ENCODE data around the gene CSNK1E. TPM values are rescaled to one million over a fixed set of nuclear protein-coding genes. Genes with fewer than 3 reads are reported as not detected.
A peak's percentile ranks its signal among the peaks of the same experiment; 100 is the strongest.

CSNK1E gene
- total RNA-seq, 1 donor from 2014 or later, result 29.4 TPM

DNA sequence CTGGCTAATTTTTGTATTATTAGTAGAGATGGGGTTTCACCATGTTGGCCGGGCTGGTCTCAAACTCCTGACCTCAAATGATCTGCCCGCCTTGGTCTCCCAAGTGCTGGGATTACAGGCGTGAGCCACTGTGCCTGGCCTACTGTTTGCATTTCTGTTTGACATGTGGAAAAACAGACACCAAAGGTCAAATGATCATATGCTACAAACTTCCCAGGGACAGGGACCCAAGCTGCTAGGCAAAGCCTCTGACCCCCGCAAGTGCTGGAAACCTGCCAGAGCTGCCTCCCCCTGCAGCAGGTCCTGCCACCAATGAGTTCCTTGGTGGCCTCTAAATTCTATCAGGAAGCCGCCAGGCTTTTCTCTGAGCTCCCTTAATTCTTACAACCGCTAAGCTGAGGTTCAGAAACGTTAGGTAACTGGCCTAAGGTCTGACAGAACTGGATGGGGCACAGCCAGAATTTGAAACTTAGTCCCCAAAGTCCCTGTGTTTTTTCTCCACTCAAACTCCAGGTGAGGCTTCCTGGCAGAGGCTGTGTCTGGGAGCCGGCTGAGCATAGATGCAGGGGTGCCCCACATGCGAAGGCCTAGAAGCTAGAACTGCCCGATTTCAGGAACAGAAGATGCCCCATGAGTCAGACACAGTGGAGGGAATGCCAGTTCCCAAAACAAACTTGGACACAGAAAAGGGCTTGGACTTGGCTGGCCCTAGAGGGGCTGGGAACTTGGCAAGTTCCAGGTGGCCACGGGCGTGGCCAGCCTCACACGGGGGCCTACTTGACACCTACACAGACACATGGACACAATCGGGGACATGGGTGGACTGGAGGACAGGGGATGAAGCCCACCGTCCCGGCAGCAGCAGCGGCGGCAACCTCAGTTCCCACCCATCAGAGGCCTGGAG lies 7.4 kb downstream of the CSNK1E start:
- peak; percentile 82 for ATAC-seq
- peak; percentile 72 for DNase-seq (ENCODE audit: low spot score)

- no peak for DNase-seq (ENCODE audit: low spot score)
- ATAC-seq, result peak; percentile 13
These were observed 8.3 kb downstream of the CSNK1E start for GRCh38 chr22:38308791-38309498.

GRCh38 chr22:38305471-38306448 lies 11.5 kb downstream of the CSNK1E start:
- DNase-seq (ENCODE audit: low spot score), result no peak
- no peak for ATAC-seq

DNA sequence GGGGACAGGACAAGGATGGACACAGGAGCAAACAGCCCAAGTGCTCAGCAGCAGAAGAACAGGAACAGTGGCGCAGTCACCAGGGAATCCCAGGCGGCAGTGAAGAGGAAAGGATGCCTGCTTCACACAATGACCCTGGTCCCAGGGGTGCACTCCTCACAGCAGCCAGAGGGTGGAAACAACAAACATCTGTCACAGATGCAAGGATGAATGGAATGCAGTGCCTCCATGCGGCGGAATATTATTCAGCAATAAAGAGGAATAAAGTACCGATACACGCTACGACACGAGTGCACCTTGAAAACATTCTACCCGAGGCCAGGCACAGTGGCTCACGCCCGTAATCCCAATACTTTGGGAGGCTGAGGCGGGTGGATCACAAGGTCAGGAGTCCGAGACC lies 12.7 kb downstream of the CSNK1E start:
- ATAC-seq (no peak), DNase-seq (ENCODE audit: low spot score) (no peak)

GRCh38 chr22:38303974-38304373 lies 13.3 kb downstream of the CSNK1E start:
- DNase-seq (ENCODE audit: low spot score), result no peak
- ATAC-seq, result no peak

DNA sequence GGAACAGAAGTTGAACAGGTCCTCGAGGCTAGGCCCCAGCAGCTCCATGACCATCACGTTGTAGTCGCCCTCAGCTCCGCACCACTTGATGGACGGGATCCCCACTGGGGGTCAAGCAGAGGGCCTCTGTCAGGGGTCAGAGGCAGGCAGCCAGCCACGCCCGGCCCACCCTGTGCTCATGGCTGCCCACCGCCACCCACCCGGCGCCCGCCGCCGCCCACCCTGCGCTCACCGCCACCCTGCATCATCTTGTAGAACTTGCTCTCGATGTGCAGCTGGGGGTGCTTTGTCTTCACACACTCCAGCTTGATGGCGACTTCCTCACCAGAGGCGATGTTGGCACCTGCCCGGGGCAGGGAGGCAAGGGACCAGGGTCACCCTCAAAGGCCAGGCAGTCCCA lies 14.3 kb downstream of the CSNK1E start:
- no peak for DNase-seq (ENCODE audit: low spot score)
- ATAC-seq, result no peak

- ATAC-seq (no peak), DNase-seq (ENCODE audit: low spot score) (no peak)
These were observed 16.3 kb downstream of the CSNK1E start for GRCh38 chr22:38300946-38301345.

GRCh38 chr22:38300197-38300945 lies 16.9 kb downstream of the CSNK1E start:
- no peak for DNase-seq (ENCODE audit: low spot score)
- ATAC-seq, result peak; percentile 59

- ATAC-seq, result peak; percentile 84
- DNase-seq (ENCODE audit: low spot score), result peak; percentile 70
These were observed 17.5 kb downstream of the CSNK1E start for GRCh38 chr22:38299770-38300102.

- no peak for ATAC-seq
- DNase-seq (ENCODE audit: low spot score), result no peak
These were observed 18.8 kb downstream of the CSNK1E start for GRCh38 chr22:38298312-38299005.

DNA sequence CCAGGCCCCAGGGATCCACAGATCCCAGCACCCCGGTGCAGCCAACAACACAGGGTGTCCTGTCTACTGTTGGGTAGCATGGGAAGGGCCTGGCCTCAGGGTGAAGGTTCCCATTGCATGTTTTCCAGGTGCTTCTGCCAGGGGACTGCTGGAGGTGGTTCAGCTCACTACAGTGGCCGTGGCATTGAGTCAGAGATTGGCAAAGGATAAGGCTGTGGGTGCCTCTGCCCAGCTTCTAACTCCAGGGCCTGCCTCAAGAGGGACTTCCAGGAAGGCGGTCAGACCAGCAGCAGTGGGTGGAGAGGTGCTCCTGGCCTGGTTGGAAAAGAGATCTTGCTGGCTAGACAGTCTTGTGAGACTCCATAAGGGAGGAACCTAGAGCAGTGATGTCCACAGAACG lies 20.9 kb downstream of the CSNK1E start:
- DNase-seq (ENCODE audit: low spot score) (no peak), ATAC-seq (no peak)

DNA sequence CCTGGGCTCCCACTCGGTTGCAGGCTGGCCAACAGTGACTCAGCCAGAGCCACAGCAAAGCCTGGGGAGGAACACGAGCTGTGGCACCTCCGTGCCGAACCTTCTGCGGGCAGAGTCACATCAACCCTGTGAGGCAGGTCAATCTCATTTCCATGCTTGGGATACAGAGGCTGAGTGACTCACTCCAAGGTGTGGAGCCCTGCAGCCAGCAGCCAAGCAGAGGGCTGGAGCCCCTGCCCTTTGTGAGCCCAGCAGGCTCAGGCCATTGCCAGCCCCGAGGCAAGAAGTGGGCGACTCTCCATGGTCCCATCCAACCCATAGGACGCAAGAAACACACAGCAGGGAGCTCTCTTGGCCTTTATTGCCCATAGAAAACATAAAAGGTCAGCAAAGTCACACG lies 21.4 kb downstream of the CSNK1E start:
- ATAC-seq (no peak), DNase-seq (ENCODE audit: low spot score) (no peak)

DNA sequence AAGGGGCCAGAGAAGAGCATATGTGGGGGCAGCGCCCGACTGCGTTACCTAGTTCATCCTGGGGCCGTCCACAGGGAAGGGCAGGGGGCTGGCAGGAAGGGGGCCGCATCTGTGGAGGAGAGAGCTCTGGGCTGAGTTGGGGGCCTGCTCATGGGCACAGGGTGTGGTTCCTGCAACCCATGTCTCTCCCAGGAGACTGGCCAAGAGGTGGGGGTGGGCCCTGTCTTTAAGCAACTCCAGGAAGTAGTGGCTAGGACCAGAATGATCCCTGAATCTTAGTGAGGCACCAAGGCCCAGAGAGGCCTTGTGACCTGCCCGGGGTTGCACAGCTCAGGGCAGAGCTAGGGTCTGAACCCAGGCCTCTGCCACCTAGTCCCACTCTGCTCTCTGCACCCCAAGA lies 21.9 kb downstream of the CSNK1E start:
- ATAC-seq (no peak), DNase-seq (ENCODE audit: low spot score) (no peak)

DNA sequence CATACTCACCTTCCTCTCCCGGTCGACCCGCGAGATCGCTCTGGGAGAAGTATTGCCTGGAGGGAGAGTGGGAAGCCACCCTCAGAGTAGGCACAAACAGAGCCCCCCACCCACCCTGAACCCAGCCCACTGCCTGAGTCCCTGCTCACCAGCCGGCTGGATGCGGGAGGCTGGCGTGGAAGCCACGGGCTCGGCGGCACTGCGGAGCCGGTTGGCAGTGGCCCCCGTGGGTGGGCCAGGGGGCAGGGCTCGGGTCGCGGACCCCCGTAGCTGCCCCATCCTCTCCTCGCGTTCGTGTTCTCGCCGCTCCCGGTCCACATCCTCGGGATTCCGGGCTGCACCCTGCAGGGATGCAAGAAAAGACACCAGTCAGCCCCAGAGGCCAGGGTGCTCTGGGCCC lies 23.0 kb downstream of the CSNK1E start:
- no peak for DNase-seq (ENCODE audit: low spot score)
- ATAC-seq, result no peak

DNA sequence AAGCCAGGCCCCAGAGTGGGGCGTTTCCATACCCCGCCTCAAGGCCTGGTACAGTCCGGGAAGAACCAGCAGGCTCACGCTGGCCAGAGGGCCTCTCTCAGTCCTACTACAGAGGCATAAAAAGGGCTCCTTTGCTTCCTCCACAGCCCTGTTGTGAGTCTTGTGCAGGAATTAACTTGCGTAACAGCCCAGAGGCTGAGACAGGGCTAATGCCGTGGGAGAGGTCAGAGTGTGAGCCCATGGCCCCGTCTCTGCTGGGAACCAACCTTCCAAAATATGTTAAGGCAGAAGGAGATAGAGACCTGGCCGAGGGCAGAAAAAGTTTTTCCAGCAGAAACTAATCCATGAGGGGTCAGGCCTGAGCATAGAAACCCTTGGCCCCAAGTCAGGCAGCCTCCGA lies 24.5 kb downstream of the CSNK1E start:
- ATAC-seq (no peak), DNase-seq (ENCODE audit: low spot score) (no peak)

DNA sequence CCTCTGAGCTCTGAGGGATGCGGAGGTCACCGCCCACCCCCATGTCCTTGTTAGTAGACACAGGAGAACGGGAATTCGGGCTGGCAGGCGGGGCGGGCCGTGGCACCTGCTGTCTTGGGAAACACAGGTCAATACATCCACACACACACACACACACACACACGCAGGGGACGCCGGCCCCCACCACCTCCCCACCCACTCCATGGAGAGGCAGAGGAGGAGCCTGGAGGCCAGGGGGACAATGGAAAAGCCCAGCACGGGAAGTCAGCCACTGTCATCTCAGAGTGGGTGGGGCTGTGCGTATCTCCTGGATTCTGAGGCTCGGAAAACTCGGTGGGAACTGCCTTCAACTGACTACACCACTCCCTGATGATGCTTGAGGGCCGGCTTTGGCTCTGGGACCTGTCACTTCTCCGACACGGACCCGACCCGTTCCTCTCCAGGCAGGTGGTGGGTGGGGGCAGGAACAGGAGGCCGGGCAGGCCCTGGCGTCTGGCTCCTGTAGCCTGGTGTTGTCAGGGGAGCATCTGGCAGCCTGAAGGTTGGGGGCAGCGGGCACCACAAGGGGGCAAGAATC lies 25.9 kb downstream of the CSNK1E start:
- ATAC-seq, result no peak
- DNase-seq (ENCODE audit: low spot score), result no peak

- no peak for DNase-seq (ENCODE audit: low spot score)
- ATAC-seq, result no peak
These were observed 26.9 kb downstream of the CSNK1E start for GRCh38 chr22:38290347-38290746.

GRCh38 chr22:38289583-38290082 lies 27.6 kb downstream of the CSNK1E start:
- ATAC-seq (peak; percentile 57), DNase-seq (ENCODE audit: low spot score) (no peak)

Data from left lobe of liver (tissue), 2 donors.